ENCODE results near the gene HIPK2.

GRCh38 chr7:139738101-139738489 lies 39.7 kb downstream of the HIPK2 start:
- TF ChIP-seq, protein P1, sequence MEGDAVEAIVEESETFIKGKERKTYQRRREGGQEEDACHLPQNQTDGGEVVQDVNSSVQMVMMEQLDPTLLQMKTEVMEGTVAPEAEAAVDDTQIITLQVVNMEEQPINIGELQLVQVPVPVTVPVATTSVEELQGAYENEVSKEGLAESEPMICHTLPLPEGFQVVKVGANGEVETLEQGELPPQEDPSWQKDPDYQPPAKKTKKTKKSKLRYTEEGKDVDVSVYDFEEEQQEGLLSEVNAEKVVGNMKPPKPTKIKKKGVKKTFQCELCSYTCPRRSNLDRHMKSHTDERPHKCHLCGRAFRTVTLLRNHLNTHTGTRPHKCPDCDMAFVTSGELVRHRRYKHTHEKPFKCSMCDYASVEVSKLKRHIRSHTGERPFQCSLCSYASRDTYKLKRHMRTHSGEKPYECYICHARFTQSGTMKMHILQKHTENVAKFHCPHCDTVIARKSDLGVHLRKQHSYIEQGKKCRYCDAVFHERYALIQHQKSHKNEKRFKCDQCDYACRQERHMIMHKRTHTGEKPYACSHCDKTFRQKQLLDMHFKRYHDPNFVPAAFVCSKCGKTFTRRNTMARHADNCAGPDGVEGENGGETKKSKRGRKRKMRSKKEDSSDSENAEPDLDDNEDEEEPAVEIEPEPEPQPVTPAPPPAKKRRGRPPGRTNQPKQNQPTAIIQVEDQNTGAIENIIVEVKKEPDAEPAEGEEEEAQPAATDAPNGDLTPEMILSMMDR (IDR thresholded peaks at IDR 0.05; ENCODE audit: borderline replicate concordance, extremely low read depth, low read length, poor library complexity, severe bottlenecking): no peak
- no peak for TF ChIP-seq EZH2 (IDR thresholded peaks at IDR 0.05; ENCODE audit: borderline replicate concordance, low read depth, low read length, severe bottlenecking)

Data from DND-41 (cell line).